ENCODE data around the gene SLIT3. TPM values are rescaled to one million over a fixed set of nuclear protein-coding genes. Genes with fewer than 3 reads are reported as not detected.

SLIT3 gene
- total and polyA plus RNA-seq, 2 donors (not counting 3 experiments of a cell fraction or from before 2014, with no cell fraction given) = 0.90 to 1.0 TPM

DNA sequence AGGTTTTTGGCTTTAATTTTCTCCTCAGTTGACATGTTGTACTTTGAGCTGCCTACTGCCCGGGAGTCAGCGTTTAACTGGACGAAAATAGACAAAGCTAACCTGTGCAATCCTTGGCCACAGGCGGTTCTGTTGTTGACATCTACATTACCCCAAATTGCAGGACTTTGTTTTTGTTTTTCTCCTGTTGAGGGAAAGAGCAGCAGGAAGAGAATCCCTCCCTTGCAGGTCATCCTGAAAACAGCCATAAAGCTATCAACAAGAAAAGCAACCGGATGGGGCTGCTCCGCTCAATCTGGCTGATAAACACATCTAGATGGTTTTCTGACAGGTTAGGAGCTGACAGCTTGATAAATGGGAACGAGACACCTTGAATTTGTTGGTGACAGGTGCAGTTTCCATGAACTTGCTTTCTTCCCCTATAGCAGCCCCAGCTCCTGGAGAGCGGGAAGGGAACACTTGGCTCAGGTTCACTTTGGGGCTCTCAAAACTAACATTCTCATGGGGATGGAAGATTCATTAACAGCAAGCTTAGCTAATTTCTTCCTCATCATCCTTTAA lies 331.5 kb downstream of the SLIT3 start:
- ChIA-PET POLR2A (no interaction called here), CTCF (interaction anchor here (1.0 kb wide), 1 partner anchor 18 kb away, joined by 3 read pairs; no protein-coding TSS in a partner anchor)
- Histone ChIP-seq H3K9ac (replicated peaks; ENCODE audit: extremely low read depth, insufficient read depth, low read length) (no peak overlapping the region), H3K36me3 (ENCODE audit: control insufficient read depth in 2 of 2, extremely low read depth in 1 of 2, insufficient read depth in 2 of 2, low read length in 2 of 2) (no peaks in the 10 kb centered on the region), H3K27ac (ENCODE audit: insufficient read depth, low read depth, low read length) (no peak overlapping the region), H3K4me1 (ENCODE audit: control insufficient read depth, extremely low read depth, insufficient read depth, low read length) (no peaks in the 10 kb centered on the region), H3K4me3 (replicated peaks in 1 of 3; ENCODE audit: insufficient read depth in 1 of 3, low read depth in 1 of 3, low read length in 3 of 3) (no peak overlapping the region), H2AFZ (ENCODE audit: low read depth, low read length) (no peak overlapping the region), H3K79me2 (ENCODE audit: control insufficient read depth, insufficient read depth, low read length) (no peaks in the 10 kb centered on the region), H3K4me2 (ENCODE audit: insufficient read depth, low read length) (no peak overlapping the region), H3K27me3 (ENCODE audit: control insufficient read depth in 2 of 2, insufficient read depth in 2 of 2, low read length in 2 of 2) (no peaks in the 10 kb centered on the region), H3K9me1 (replicated peaks; ENCODE audit: control insufficient read depth, extremely low read depth, insufficient read depth, low read length) (no peaks in the 10 kb centered on the region), H3K9me3 (replicated peaks; ENCODE audit: control insufficient read depth, insufficient read depth, low read length) (no peaks in the 10 kb centered on the region), H4K20me1 (replicated peaks; ENCODE audit: control insufficient read depth, extremely low read depth, insufficient read depth, low read length) (no peaks in the 10 kb centered on the region)
- BruUV-seq (replicated peaks) = no TSS peak
- intact Hi-C loops (cut with micrococcal nuclease) (no loop called here), dilution Hi-C loops (cut with MboI; ENCODE audit: extremely low pct_ligation_motif_present, low sequenced_read_pairs) (no loop called here)
- no peak for TF ChIP-seq FOS (IDR thresholded peaks at IDR 0.05; ENCODE audit: borderline replicate concordance, insufficient read depth, low read length)
- TF ChIP-seq POLR2A (IDR thresholded peaks at IDR 0.05; ENCODE audit: low read depth, low read length) = no peak
- DNase-seq (ENCODE audit: low read depth, low spot score) = no peak
- FAIRE-seq = no peak

DNA sequence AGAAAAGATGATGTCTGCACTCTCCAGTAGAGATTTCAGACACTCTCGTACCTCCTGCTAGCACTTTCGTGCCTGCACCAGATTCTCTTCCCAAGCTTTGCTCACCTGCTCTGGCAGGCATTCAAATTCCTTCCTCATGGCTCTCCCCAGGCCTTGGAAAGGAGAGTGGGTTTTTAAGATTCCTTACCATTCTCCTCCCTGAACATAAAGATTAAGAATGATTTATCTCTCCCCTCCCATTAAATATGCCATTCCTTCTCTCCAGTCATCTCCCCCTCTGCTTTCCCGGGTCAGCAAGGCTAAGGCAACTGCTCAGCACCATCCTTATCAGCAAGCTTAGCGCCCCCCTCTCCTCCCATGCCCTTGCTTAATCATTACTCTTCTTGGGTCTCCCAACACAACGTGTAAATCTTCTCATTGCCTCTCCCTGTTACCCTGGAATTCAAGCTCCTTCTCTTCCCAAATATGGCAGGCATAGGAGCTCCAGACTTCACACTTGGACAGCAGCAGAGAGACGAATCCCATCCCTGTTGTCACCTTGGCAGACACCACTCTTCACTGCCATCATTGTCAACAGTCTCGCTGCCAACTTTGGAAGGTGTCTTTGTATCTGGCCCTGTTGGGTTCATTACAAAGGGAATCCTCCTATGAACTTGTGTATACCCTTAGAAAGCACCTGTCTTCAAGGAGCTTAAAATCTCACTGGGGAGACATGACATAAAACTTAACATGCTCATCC lies 332.9 kb downstream of the SLIT3 start:
- Histone ChIP-seq H3K4me1 (ENCODE audit: control insufficient read depth, extremely low read depth, insufficient read depth, low read length) (no peaks in the 10 kb centered on the region), H3K36me3 (ENCODE audit: control insufficient read depth in 2 of 2, extremely low read depth in 1 of 2, insufficient read depth in 2 of 2, low read length in 2 of 2) (no peaks in the 10 kb centered on the region), H3K9ac (replicated peaks; ENCODE audit: extremely low read depth, insufficient read depth, low read length) (no peak overlapping the region), H3K9me3 (replicated peaks; ENCODE audit: control insufficient read depth, insufficient read depth, low read length) (no peaks in the 10 kb centered on the region), H3K27me3 (ENCODE audit: control insufficient read depth in 2 of 2, insufficient read depth in 2 of 2, low read length in 2 of 2) (no peaks in the 10 kb centered on the region), H3K4me3 (replicated peaks in 1 of 3; ENCODE audit: insufficient read depth in 1 of 3, low read depth in 1 of 3, low read length in 3 of 3) (no peak overlapping the region), H3K9me1 (replicated peaks; ENCODE audit: control insufficient read depth, extremely low read depth, insufficient read depth, low read length) (no peaks in the 10 kb centered on the region), H4K20me1 (replicated peaks; ENCODE audit: control insufficient read depth, extremely low read depth, insufficient read depth, low read length) (no peaks in the 10 kb centered on the region), H3K27ac (ENCODE audit: insufficient read depth, low read depth, low read length) (no peak overlapping the region), H2AFZ (ENCODE audit: low read depth, low read length) (no peak overlapping the region), H3K79me2 (ENCODE audit: control insufficient read depth, insufficient read depth, low read length) (no peaks in the 10 kb centered on the region), H3K4me2 (ENCODE audit: insufficient read depth, low read length) (no peak overlapping the region)
- no TSS peak for BruUV-seq (replicated peaks)
- dilution Hi-C loops (cut with MboI; ENCODE audit: extremely low pct_ligation_motif_present, low sequenced_read_pairs) = no loop called here
- TF ChIP-seq, protein P1, sequence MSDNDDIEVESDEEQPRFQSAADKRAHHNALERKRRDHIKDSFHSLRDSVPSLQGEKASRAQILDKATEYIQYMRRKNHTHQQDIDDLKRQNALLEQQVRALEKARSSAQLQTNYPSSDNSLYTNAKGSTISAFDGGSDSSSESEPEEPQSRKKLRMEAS (IDR thresholded peaks at IDR 0.05; ENCODE audit: insufficient read depth, insufficient read length) = no peak
- TF ChIP-seq, protein P2, sequence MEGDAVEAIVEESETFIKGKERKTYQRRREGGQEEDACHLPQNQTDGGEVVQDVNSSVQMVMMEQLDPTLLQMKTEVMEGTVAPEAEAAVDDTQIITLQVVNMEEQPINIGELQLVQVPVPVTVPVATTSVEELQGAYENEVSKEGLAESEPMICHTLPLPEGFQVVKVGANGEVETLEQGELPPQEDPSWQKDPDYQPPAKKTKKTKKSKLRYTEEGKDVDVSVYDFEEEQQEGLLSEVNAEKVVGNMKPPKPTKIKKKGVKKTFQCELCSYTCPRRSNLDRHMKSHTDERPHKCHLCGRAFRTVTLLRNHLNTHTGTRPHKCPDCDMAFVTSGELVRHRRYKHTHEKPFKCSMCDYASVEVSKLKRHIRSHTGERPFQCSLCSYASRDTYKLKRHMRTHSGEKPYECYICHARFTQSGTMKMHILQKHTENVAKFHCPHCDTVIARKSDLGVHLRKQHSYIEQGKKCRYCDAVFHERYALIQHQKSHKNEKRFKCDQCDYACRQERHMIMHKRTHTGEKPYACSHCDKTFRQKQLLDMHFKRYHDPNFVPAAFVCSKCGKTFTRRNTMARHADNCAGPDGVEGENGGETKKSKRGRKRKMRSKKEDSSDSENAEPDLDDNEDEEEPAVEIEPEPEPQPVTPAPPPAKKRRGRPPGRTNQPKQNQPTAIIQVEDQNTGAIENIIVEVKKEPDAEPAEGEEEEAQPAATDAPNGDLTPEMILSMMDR (IDR thresholded peaks at IDR 0.05; ENCODE audit: extremely low read depth in 1 of 2, insufficient read depth in 1 of 2, low read depth in 1 of 2, low read length in 2 of 2) = no peak
- no peak for TF ChIP-seq GATA2 (IDR thresholded peaks at IDR 0.05; ENCODE audit: insufficient read depth, insufficient read length, low read depth, low read length)
- TF ChIP-seq POLR2AphosphoS5 (IDR thresholded peaks at IDR 0.05; ENCODE audit: insufficient read depth, low read depth, low read length) = no peak
- CTCF ChIA-PET = no interaction called here
- DNase-seq (ENCODE audit: low read depth, low spot score) (no peak), FAIRE-seq (no peak)
- intact Hi-C loops (cut with micrococcal nuclease) = no loop called here
- POLR2A ChIA-PET = no interaction called here
